Right cardiac atrium (tissue), 5 donors: ENCODE measurements around the gene EGFR. TPM values are rescaled to one million over a fixed set of nuclear protein-coding genes. Genes with fewer than 3 reads are reported as not detected.

Experiments used
- ATAC-seq, 2 donors: fragments of 200-7000 bp; cut with Tn5 transposase; one replicate each; pipeline versions ENCODE4 v1.8.0 to v1.9.1; 2020; ENCODE audit warnings: moderate library complexity in 2 of 2, mild to moderate bottlenecking in 1 of 2
- DNase-seq, 3 donors: peaks; one replicate each; pipeline ENCODE4 v3.0.0-alpha.2; 2020
- H3K27ac ChIP-seq: one replicate; pipeline ENCODE4 v1.5.1; 2013; ENCODE audit warnings: mild to moderate bottlenecking, low read length, control low read depth, moderate library complexity
- H3K27me3 ChIP-seq: one replicate; pipeline ENCODE4 v1.6.1; 2013; ENCODE audit not compliant: control insufficient read depth, insufficient read depth
- H3K4me1 ChIP-seq: one replicate; pipeline ENCODE4 v1.6.1; 2013; ENCODE audit warnings: low read length; ENCODE audit not compliant: control insufficient read depth, insufficient read depth
- H3K4me3 ChIP-seq: one replicate; pipeline ENCODE4 v1.5.1; 2013; ENCODE audit warnings: low read length, control low read depth
- H3K9me3 ChIP-seq: one replicate; pipeline ENCODE4 v1.6.1; 2013; ENCODE audit warnings: low read length; ENCODE audit not compliant: control insufficient read depth
- WGBS: extraction: QIAGEN DNeasy Blood & Tissue Kit; methylation state at CpG from one replicate; pipeline ENCODE4 v1.1.7; 2013; 5-methylcytosine and 5-hydroxymethylcytosine counted together
- intact Hi-C, 4 donors: fragments of 100-400 bp; cut with DNase I; formaldehyde crosslinking; loops; one replicate each; pipeline versions ENCODE4 v1.11.0 to v1.14.0; 2022 to 2023
- polyA plus RNA-seq: library from polyadenylated mRNA; stranded (reverse); fragments of 200-250 nt; gene quantifications from one replicate; pipeline ENCODE4 v1.2.3, GENCODE V29; 2013
- total RNA-seq, 4 donors: library from RNA; stranded (reverse); fragmentation: NEBNext Ultra II Directional; extraction: Animal tissue kit (Norgen Biotek cat#: 25700); gene quantifications; one replicate each; pipeline ENCODE4 v1.2.1, GENCODE V29; 2021
- donor health status: healthy with polysubstance abuse.
- donor health status: DM: no; HTN: yes; CAD: no.
- donor health status: DM: no; HTN: no; CAD: no.
- donor health status: DM: no; HTN: yes; CAD: no; lungs with severe emphysema.
- donor health status: DM: yes; HTN: yes; CAD: no.

Gene EGFR
- total and polyA plus RNA-seq, 5 donors = 4.2 to 21.8 (median 14.8) TPM

- DNase-seq (no peak), ATAC-seq (no peak)
- H3K27me3 ChIP-seq = no peaks in the 10 kb centered on the region
- no peak overlapping the region for H3K27ac ChIP-seq
- WGBS = 93% methylated on average over 3 of the region's 3 CpGs
- no peak overlapping the region for H3K4me3 ChIP-seq
- peaks cover 9% of the 10 kb centered on the region for H3K4me1 ChIP-seq
- H3K9me3 ChIP-seq = no peaks in the 10 kb centered on the region
- intact Hi-C loops = no loop called here
Measured at GRCh38 chr7:55043691-55044370, 25.0 kb downstream of the EGFR start.

- WGBS = 93% methylated on average over 6 of the region's 6 CpGs
- intact Hi-C loops = no loop called here
- H3K4me1 ChIP-seq = peaks cover 9% of the 10 kb centered on the region
- no peak for DNase-seq
- ATAC-seq = no peak
- no peak overlapping the region for H3K27ac ChIP-seq
- no peak overlapping the region for H3K4me3 ChIP-seq
- H3K27me3 ChIP-seq = no peaks in the 10 kb centered on the region
- H3K9me3 ChIP-seq = no peaks in the 10 kb centered on the region
Measured at GRCh38 chr7:55044371-55044717, 25.5 kb downstream of the EGFR start.

DNA sequence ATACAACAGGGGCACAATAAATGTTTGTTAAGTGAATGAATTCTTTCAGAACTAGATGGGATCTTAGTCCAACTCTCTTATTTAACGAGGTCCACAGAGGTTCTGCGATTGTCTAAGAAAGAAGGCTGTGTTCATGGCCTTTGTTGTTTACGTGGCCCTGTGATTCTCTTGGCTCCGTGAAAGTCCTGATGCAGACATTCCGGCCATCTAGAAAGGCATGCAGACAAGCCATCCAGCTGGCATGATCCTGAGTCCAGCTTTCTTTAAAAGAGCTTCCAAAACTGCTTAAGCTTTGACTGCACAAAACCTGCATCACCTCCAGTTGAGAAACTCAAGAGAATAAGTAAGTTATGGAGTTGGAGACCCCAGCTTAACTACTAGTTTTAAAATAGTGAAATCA is 26.0 kb downstream of the EGFR start:
- DNase-seq (no peak), ATAC-seq (peak in 1 of 2 donors; percentile 53)
- Histone ChIP-seq H3K9me3 (no peaks in the 10 kb centered on the region), H3K4me1 (peaks cover 9% of the 10 kb centered on the region), H3K27me3 (no peaks in the 10 kb centered on the region), H3K27ac (no peak overlapping the region), H3K4me3 (no peak overlapping the region)
- intact Hi-C loops = no loop called here
- WGBS = 42% methylated on average over 5 of the region's 5 CpGs

- no peak for DNase-seq
- intact Hi-C loops = no loop called here
- Histone ChIP-seq H3K9me3 (no peaks in the 10 kb centered on the region), H3K27ac (no peak overlapping the region), H3K4me1 (peaks cover 9% of the 10 kb centered on the region), H3K4me3 (no peak overlapping the region), H3K27me3 (no peaks in the 10 kb centered on the region)
- WGBS = 88% methylated on average over 7 of the region's 7 CpGs
- ATAC-seq = no peak
Measured at GRCh38 chr7:55046582-55047342, 27.9 kb downstream of the EGFR start.

- ATAC-seq = peak; percentile 73 to 84
Measured at GRCh38 chr7:55048221-55048859, 29.5 kb downstream of the EGFR start.

DNA sequence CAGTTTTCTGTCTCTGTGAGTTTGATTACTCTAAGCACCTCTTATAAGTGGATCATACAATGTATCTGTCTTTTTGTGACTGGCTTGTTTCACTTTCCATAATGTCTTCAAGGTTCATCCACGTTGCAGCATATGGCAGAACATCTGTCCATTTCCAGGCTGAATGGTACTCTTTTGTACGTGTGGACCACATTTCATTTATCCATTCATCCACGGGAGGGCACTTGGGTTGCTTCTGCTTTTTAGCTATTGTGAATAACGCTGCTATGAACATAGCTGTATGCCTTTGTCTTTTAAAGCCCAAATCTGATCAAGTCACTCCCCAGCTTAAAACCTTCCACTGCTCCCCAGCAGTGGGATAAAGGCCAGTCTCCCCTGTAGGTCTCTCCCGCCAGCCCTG is 31.5 kb downstream of the EGFR start:
- no peak for DNase-seq
- H3K27me3 ChIP-seq = no peaks in the 10 kb centered on the region
- intact Hi-C loops = no loop called here
- H3K4me3 ChIP-seq = no peak overlapping the region
- no peaks in the 10 kb centered on the region for H3K9me3 ChIP-seq
- WGBS = 79% methylated on average over 5 of the region's 5 CpGs
- H3K4me1 ChIP-seq = peaks cover 2% of the 10 kb centered on the region
- no peak for ATAC-seq
- no peak overlapping the region for H3K27ac ChIP-seq

More at GRCh38 chr7:55048221-55048859, 29.5 kb downstream of the EGFR start:
- Histone ChIP-seq H3K9me3 (no peaks in the 10 kb centered on the region), H3K4me3 (no peak overlapping the region), H3K4me1 (peaks cover 9% of the 10 kb centered on the region), H3K27me3 (no peaks in the 10 kb centered on the region), H3K27ac (no peak overlapping the region)
- no peak for DNase-seq
- intact Hi-C loops = no loop called here
- 75% methylated on average over 6 of the region's 6 CpGs for WGBS

- Histone ChIP-seq H3K27me3 (no peaks in the 10 kb centered on the region), H3K4me1 (peaks cover 2% of the 10 kb centered on the region), H3K4me3 (no peak overlapping the region), H3K9me3 (no peaks in the 10 kb centered on the region), H3K27ac (no peak overlapping the region)
- intact Hi-C loops = no loop called here
- WGBS = 92% methylated on average over 2 of the region's 2 CpGs
- DNase-seq = no peak
- no peak for ATAC-seq
Measured at GRCh38 chr7:55052081-55052480, 33.3 kb downstream of the EGFR start.

- Histone ChIP-seq H3K27ac (no peak overlapping the region), H3K9me3 (no peaks in the 10 kb centered on the region), H3K4me3 (no peak overlapping the region), H3K27me3 (no peaks in the 10 kb centered on the region), H3K4me1 (peaks cover 2% of the 10 kb centered on the region)
- 84% methylated on average over 13 of the region's 13 CpGs for WGBS
- intact Hi-C loops = no loop called here
- DNase-seq = no peak
- ATAC-seq = no peak
Measured at GRCh38 chr7:55052741-55053427, 34.1 kb downstream of the EGFR start.

DNA sequence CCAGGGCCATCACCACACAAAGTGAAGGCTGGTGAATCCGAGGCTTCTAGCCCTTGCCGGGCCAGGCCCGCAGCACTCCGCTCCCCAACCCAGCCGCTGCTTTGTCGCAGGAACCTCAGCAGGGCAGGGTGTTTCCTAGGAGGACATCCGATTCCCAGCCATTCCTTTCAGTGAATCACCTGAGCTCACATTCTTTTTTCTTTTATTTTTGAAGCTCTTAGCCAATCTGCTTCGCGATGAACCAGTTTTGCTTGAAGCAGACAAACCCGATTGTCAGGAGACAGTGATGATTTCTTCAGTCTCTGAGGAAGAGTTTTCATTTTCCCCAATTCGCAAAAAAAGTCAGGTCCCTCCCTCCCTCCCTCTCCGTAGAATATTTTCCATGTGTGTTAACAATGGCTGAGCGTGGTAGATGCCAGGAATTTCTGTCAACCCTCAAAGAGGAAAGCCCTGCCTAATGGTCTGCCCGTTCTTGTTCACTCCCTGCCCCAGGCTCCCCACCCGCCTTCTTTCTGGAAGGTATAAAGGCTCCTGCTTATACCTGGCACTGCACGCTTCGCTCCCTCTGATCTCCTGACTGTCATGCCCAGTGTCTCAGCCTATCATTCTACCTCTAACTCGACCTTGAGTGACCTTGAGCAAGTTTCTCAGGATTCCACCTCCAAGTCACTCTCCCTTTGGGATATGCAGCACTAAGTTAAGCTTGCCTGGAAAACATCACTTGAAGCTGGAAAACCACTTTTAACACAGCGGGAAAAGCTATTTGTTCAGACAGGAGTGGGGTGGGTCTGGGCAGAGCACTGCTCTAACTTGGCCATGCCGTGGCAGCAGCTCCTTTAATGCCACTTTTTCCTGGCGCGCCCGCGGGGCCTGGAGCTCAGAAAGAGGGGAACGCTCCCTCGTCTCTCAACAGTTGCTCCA is 35.1 kb downstream of the EGFR start:
- Histone ChIP-seq H3K4me3 (no peak overlapping the region), H3K27me3 (no peaks in the 10 kb centered on the region), H3K9me3 (no peaks in the 10 kb centered on the region), H3K4me1 (no peaks in the 10 kb centered on the region), H3K27ac (no peak overlapping the region)
- DNase-seq = no peak
- intact Hi-C loops = no loop called here
- ATAC-seq = peak in 1 of 2 donors; percentile 55
- 83% methylated on average over 26 of the region's 26 CpGs for WGBS

DNA sequence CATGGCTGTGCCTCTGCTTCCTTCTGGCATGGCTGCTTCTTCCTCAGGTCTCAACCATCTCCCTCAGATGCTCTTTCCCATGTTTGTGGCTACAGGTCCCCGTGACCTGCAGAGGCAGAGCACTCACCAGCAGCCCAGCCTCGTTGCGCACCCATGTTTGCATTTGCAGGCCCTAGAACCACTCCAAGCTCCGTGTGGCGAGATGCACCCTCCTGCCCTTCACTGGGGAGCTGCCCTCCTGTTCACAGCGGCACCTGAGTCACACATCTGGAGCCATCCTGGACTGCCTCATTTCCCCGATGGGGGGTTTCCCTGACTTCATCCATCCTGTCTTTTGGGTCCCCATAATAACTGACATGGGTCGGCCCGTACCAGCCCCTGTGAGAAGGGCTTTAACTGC is 35.9 kb downstream of the EGFR start:
- 92% methylated on average over 9 of the region's 9 CpGs for WGBS
- intact Hi-C loops = no loop called here
- Histone ChIP-seq H3K4me1 (peaks cover 1% of the 10 kb centered on the region), H3K9me3 (no peaks in the 10 kb centered on the region), H3K4me3 (no peak overlapping the region), H3K27me3 (no peaks in the 10 kb centered on the region), H3K27ac (no peak overlapping the region)
- DNase-seq (no peak), ATAC-seq (no peak)
